ENCODE results near the gene PSMD5. TPM values are rescaled to one million over a fixed set of nuclear protein-coding genes. Genes with fewer than 3 reads are reported as not detected.

Gene PSMD5
- polyA plus RNA-seq, 1 donor from 2014 or later = 11.7 TPM

DNA sequence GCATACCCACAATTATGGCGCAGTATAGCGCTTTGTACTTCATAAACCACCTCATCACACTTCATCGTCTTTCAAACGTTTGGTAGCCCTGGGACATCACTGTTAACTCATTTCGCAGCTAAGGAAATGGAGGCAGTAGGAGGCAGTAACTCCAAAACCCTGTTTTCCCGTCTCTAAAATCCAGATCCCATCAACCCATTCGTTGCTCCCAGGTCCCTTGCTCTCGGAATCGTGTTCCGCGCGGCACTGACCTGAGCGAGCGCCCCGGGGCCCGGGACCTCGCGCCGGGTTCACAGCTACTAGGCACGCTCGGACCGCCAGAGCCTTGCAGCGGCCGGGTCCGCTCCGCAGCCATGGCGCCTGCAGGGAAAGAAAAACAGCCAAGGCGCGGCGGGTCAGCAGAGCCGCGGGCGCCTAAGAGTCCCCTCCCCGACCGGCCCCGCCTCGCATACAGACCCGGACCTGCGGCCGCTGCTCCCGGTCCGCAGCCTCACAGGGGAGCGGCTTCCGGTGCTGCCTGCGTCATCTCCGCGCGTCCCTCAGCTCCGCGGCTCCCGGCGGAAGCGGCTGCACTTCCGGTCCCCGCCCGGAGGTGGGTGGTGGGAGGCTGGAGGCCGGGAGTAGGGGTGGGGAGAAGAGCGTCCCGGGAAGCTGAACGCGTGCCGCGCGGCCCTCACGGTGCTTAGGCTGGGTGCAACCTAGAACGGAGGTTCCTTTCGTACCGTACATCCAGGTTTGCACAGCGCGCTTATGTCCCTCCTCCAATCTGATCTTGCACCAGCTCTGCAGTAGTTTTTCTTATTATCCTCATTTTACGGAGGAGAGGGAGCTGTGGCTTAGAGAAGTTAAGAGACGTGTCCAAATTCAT lies 49.6 kb downstream of the PSMD5 start, which contains the start of gene FBXW2:
Gene FBXW2, minus strand, starts transcription at position 519 of the 868 bp plus-strand sequence. CDS start 5,158 bp downstream, outside the sequence.
- TF ChIP-seq TAF1 (IDR thresholded peaks at IDR 0.05; ENCODE audit: low read depth) (peak; percentile 88), SMC3 (conservative IDR thresholded peaks at IDR 0.05; ENCODE audit: poor library complexity) (peak; percentile 45), CTCF (IDR thresholded peaks at IDR 0.05; ENCODE audit: poor library complexity, severe bottlenecking) (peak; percentile 35), MXI1 (conservative IDR thresholded peaks at IDR 0.05; ENCODE audit: poor library complexity, severe bottlenecking) (peak; percentile 88), EP300 (conservative IDR thresholded peaks at IDR 0.05; ENCODE audit: poor library complexity, severe bottlenecking) (peak; percentile 52), POLR2AphosphoS5 (IDR thresholded peaks at IDR 0.05) (peak; percentile 98), REST (IDR thresholded peaks at IDR 0.05; ENCODE audit: borderline replicate concordance) (peak; percentile 82), EZH2 (IDR thresholded peaks at IDR 0.05; ENCODE audit: borderline replicate concordance, insufficient read depth, low read length, poor library complexity, severe bottlenecking) (no peak), RAD21 (conservative IDR thresholded peaks at IDR 0.05) (peak; percentile 51)
- H3K27me3 ChIP-seq (ENCODE audit: insufficient read depth, low read depth, low read length) = no peaks in the 10 kb centered on the region
- no peaks in the 10 kb centered on the region for H4K20me1 ChIP-seq (ENCODE audit: insufficient read depth)
- no peaks in the 10 kb centered on the region for H3K36me3 ChIP-seq (ENCODE audit: insufficient read depth, low read length)
- H3K9me3 ChIP-seq (ENCODE audit: low read length) = no peaks in the 10 kb centered on the region
- H2AFZ ChIP-seq (ENCODE audit: low read depth, low read length) = peak within 1 kb of the TSS; percentile 78
- peak within 1 kb of the TSS; percentile 85 for H3K27ac ChIP-seq (ENCODE audit: low read length)
- H3F3A ChIP-seq (ENCODE audit: insufficient read depth, low read length, poor library complexity, severe bottlenecking) = no peaks in the 10 kb centered on the region
- H3K4me2 ChIP-seq (ENCODE audit: low read length) = peak within 1 kb of the TSS; percentile 90
- no peaks in the 10 kb centered on the region for H3K9me2 ChIP-seq (ENCODE audit: insufficient read depth, low read length)
- peaks cover 37% of the 10 kb centered on the region for H3K79me2 ChIP-seq (replicated peaks; ENCODE audit: insufficient read depth, low read length)
- peak within 1 kb of the TSS; percentile 76 for H3K4me3 ChIP-seq (ENCODE audit: low read length)
- peak within 1 kb of the TSS; percentile 85 for H3K9ac ChIP-seq (ENCODE audit: low read length)

DNA sequence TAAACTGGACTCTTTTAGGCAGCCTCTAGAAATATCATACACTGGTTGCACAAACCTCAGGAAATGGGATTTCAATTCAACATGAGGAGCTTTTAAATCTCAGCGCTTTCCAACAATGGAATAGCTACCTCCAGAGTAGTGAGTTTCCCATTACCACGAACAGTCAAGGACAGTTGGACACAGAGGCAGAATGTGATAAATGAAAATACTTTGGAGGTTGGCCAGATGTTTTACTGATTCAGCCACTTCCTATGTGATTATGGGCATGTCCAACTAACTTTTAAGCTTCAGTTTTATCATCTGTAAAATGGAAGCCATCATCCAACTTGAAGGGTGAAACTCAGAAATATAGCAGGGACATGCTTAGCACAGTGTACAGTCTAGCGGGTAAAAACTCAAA lies 51.6 kb downstream of the PSMD5 start:
- no peak for TF ChIP-seq EZH2 (IDR thresholded peaks at IDR 0.05; ENCODE audit: borderline replicate concordance, insufficient read depth, low read length, poor library complexity, severe bottlenecking)
- no peak for TF ChIP-seq EP300 (conservative IDR thresholded peaks at IDR 0.05; ENCODE audit: poor library complexity, severe bottlenecking)
- no peak for TF ChIP-seq CTCF (IDR thresholded peaks at IDR 0.05; ENCODE audit: poor library complexity, severe bottlenecking)
- no peak for TF ChIP-seq REST (IDR thresholded peaks at IDR 0.05; ENCODE audit: borderline replicate concordance)
- no peak for TF ChIP-seq SMC3 (conservative IDR thresholded peaks at IDR 0.05; ENCODE audit: poor library complexity)
- TF ChIP-seq POLR2AphosphoS5 (IDR thresholded peaks at IDR 0.05) = no peak
- TF ChIP-seq MXI1 (conservative IDR thresholded peaks at IDR 0.05; ENCODE audit: poor library complexity, severe bottlenecking) = no peak
- no peak for TF ChIP-seq TAF1 (IDR thresholded peaks at IDR 0.05; ENCODE audit: low read depth)
- no peak for TF ChIP-seq RAD21 (conservative IDR thresholded peaks at IDR 0.05)
- Histone ChIP-seq H3K4me2 (ENCODE audit: low read length) (peak overlapping the region; percentile 90), H3K79me2 (replicated peaks; ENCODE audit: insufficient read depth, low read length) (peaks cover 41% of the 10 kb centered on the region)

More for the DNA sequence above, 51.6 kb downstream of the PSMD5 start:
- no peaks in the 10 kb centered on the region for H4K20me1 ChIP-seq (ENCODE audit: insufficient read depth)
- H3K27me3 ChIP-seq (ENCODE audit: insufficient read depth, low read depth, low read length) = no peaks in the 10 kb centered on the region
- H3K9ac ChIP-seq (ENCODE audit: low read length) = no peak overlapping the region
- no peaks in the 10 kb centered on the region for H3K9me2 ChIP-seq (ENCODE audit: insufficient read depth, low read length)
- peak overlapping the region; percentile 76 for H3K4me3 ChIP-seq (ENCODE audit: low read length)
- H3K36me3 ChIP-seq (ENCODE audit: insufficient read depth, low read length) = no peaks in the 10 kb centered on the region
- H3F3A ChIP-seq (ENCODE audit: insufficient read depth, low read length, poor library complexity, severe bottlenecking) = no peaks in the 10 kb centered on the region
- no peak overlapping the region for H3K27ac ChIP-seq (ENCODE audit: low read length)
- H3K9me3 ChIP-seq (ENCODE audit: low read length) = no peaks in the 10 kb centered on the region
- H2AFZ ChIP-seq (ENCODE audit: low read depth, low read length) = no peak overlapping the region
